Upper lobe of left lung (tissue), 6 donors: ENCODE data around the gene SLC9A5. TPM values are rescaled to one million over a fixed set of nuclear protein-coding genes. Genes with fewer than 3 reads are reported as not detected.

Experiments used
- ATAC-seq, 2 donors: fragments of 200-7000 bp; cut with Tn5 transposase; one replicate each; pipeline ENCODE4 v1.9.1; 2022; ENCODE audit warnings: mild to moderate bottlenecking in 2 of 2, moderate library complexity in 2 of 2; ENCODE audit not compliant: low FRiP score in 2 of 2
- DNase-seq, 2 donors: peaks; one replicate each; pipeline ENCODE4 v3.0.0-alpha.2; 2019 to 2020
- H3K27ac ChIP-seq, 4 donors: fragments of 200-600 bp; sonication (generic); one replicate each; pipeline ENCODE4 v1.5.1; 2016 to 2019
- H3K27me3 ChIP-seq, 4 donors: fragments of 200-600 bp; sonication (generic); one replicate each; pipeline ENCODE4 v1.5.1; 2017 to 2019
- H3K36me3 ChIP-seq, 4 donors: fragments of 200-600 bp; sonication (generic); one replicate each; pipeline ENCODE4 v1.5.1; 2016 to 2019
- H3K4me1 ChIP-seq, 4 donors: fragments of 200-600 bp; sonication (generic); one replicate each; pipeline ENCODE4 v1.5.1; 2018 to 2019
- H3K4me3 ChIP-seq, 4 donors: fragments of 200-600 bp; sonication (generic); one replicate each; pipeline ENCODE4 v1.5.1; 2017 to 2019; ENCODE audit warnings: mild to moderate bottlenecking in 2 of 4, moderate library complexity in 1 of 4
- H3K9me3 ChIP-seq, 4 donors: fragments of 200-600 bp; sonication (generic); one replicate each; pipeline ENCODE4 v1.5.1; 2018 to 2019
- EP300 ChIP-seq, 4 donors: sonication (generic); formaldehyde crosslinking; IDR thresholded peaks; one replicate each; pipeline ENCODE4 v1.5.1; 2017; ENCODE audit warnings: antibody characterized with exemption in 4 of 4, control low read depth in 2 of 4
- POLR2A ChIP-seq, 4 donors: fragments of 450-650 bp; IDR thresholded peaks; one replicate each; pipeline ENCODE4 v1.5.1; 2016 to 2017; ENCODE audit warnings: antibody characterized with exemption in 4 of 4, mild to moderate bottlenecking in 2 of 4
- POLR2AphosphoS5 ChIP-seq, 2 donors: sonication (generic); formaldehyde crosslinking; IDR thresholded peaks; one replicate each; pipeline ENCODE4 v1.5.1; 2017; ENCODE audit warnings: antibody characterized with exemption in 2 of 2
- WGBS, 2 donors: methylation state at CpG; one replicate each; pipeline ENCODE4 v1.1.5; 2017 to 2018; 5-methylcytosine and 5-hydroxymethylcytosine counted together
- total RNA-seq, 6 donors: library from RNA; depleted of rRNA in 4 of 6; stranded (reverse); fragments of >200 nt in 4 of 6; gene quantifications; one replicate each; pipeline versions ENCODE4 v1.1.0 to v1.2.1, GENCODE V29; 2016 to 2021
- TF ChIP-seq, protein P1 (sequence below), 6 experiments: fragments of 450-650 bp in 4 of 6; fragments of 200-600 bp in 2 of 6; sonication (generic) in 2 of 6; IDR thresholded peaks; one replicate each; pipeline ENCODE4 v1.5.1; 2016 to 2019; ENCODE audit warnings: antibody characterized with exemption in 6 of 6
- donor health status: DM: no; HTN: no; CAD: no; lungs with moderate emphysema.
- donor health status: DM: no; HTN: yes; CAD: no; lungs with severe emphysema.

The SLC9A5 gene
- total RNA-seq, 6 donors from 2014 or later: 0.76 to 28.3 (median 4.1) TPM

GRCh38 chr16:67247192-67248072 lies 1.3 kb upstream of the SLC9A5 start, which contains the start of gene FHOD1:
TSS of gene FHOD1 (minus strand) at chr16:67247481. CDS start at chr16:67247410, 71 bp downstream.
- H3K27me3 ChIP-seq: peaks cover 0 to 6% (median 3%) of the 10 kb centered on the region in 4 donors
- ATAC-seq: peak; percentile 92 to 94
- peak; percentile 81 to 92 for TF ChIP-seq POLR2AphosphoS5 (IDR thresholded peaks at IDR 0.05)
- TF ChIP-seq EP300 (IDR thresholded peaks at IDR 0.05): no peak
- peak in 2 of 4 donors; percentile 81 to 92 for TF ChIP-seq POLR2A (IDR thresholded peaks at IDR 0.05)
- TF ChIP-seq, protein P1, sequence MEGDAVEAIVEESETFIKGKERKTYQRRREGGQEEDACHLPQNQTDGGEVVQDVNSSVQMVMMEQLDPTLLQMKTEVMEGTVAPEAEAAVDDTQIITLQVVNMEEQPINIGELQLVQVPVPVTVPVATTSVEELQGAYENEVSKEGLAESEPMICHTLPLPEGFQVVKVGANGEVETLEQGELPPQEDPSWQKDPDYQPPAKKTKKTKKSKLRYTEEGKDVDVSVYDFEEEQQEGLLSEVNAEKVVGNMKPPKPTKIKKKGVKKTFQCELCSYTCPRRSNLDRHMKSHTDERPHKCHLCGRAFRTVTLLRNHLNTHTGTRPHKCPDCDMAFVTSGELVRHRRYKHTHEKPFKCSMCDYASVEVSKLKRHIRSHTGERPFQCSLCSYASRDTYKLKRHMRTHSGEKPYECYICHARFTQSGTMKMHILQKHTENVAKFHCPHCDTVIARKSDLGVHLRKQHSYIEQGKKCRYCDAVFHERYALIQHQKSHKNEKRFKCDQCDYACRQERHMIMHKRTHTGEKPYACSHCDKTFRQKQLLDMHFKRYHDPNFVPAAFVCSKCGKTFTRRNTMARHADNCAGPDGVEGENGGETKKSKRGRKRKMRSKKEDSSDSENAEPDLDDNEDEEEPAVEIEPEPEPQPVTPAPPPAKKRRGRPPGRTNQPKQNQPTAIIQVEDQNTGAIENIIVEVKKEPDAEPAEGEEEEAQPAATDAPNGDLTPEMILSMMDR (IDR thresholded peaks at IDR 0.05): peak in 2 of 6 experiments; percentile 13 to 33

DNA sequence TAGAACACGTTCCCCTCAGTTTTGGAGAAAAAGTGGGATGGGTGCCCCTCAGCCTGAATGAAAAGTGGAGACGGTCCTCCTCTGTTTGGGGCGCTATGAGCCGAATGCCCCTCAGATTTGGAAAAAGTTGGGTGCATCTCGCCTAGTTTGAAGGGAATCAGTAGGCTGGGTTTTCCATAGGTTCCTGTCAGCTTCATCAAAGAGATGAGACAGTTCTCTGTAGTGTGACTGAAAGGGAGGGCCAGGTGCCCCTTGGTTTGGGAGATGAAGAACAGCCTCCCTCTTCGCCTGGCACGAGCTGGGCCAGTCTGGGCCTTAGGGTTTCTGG lies 742 bp upstream of the SLC9A5 start:
- TF ChIP-seq POLR2AphosphoS5 (IDR thresholded peaks at IDR 0.05): no peak
- no peak for TF ChIP-seq EP300 (IDR thresholded peaks at IDR 0.05)
- TF ChIP-seq, protein P1 (IDR thresholded peaks at IDR 0.05): no peak
- no peak for TF ChIP-seq POLR2A (IDR thresholded peaks at IDR 0.05)
- Histone ChIP-seq H3K9me3 (no peaks in the 10 kb centered on the region), H3K27ac (peak overlapping the region in 3 of 4 donors; percentile 38 to 96 (median 95)), H3K4me3 (peak overlapping the region; percentile 49 to 95 (median 60)), H3K27me3 (peaks cover 0 to 6% (median 3%) of the 10 kb centered on the region in 4 donors), H3K36me3 (no peaks in the 10 kb centered on the region), H3K4me1 (peaks cover 45 to 52% (median 48%) of the 10 kb centered on the region in 4 donors)
- ATAC-seq (no peak), DNase-seq (no peak)
- 8 to 13% methylated on average over 5 to 7 of the region's 7 CpGs for WGBS, 2 donors

More at GRCh38 chr16:67247192-67248072, 1.3 kb upstream of the SLC9A5 start, which contains the start of gene FHOD1:
- Histone ChIP-seq H3K36me3 (no peaks in the 10 kb centered on the region), H3K4me1 (peaks cover 51 to 58% (median 54%) of the 10 kb centered on the region in 4 donors), H3K4me3 (peak within 1 kb of the TSS; percentile 60 to 99 (median 94)), H3K27ac (peak within 1 kb of the TSS; percentile 93 to 96 (median 95)), H3K9me3 (no peaks in the 10 kb centered on the region)
- peak; percentile 99 to 100 for DNase-seq
- WGBS, 2 donors: 0% methylated on average over 3 to 33 of the region's 60 CpGs

GRCh38 chr16:67249178-67250044 lies 632 bp downstream of the SLC9A5 start:
- H3K4me3 ChIP-seq: peak overlapping the region in 3 of 4 donors; percentile 60 to 95 (median 60)
- peaks cover 0 to 6% (median 3%) of the 10 kb centered on the region in 4 donors for H3K27me3 ChIP-seq
- no peaks in the 10 kb centered on the region for H3K36me3 ChIP-seq
- H3K27ac ChIP-seq: peak overlapping the region in 1 of 4 donors; percentile 96
- 37 to 52% methylated on average over 12 to 16 of the region's 22 CpGs for WGBS, 2 donors
- ATAC-seq (no peak), DNase-seq (peak in 1 of 2 donors; percentile 84)
- H3K4me1 ChIP-seq: peaks cover 31 to 39% (median 34%) of the 10 kb centered on the region in 4 donors
- TF ChIP-seq, protein P1 (IDR thresholded peaks at IDR 0.05): peak in 1 of 6 experiments; percentile 3
- TF ChIP-seq POLR2A (IDR thresholded peaks at IDR 0.05): no peak
- TF ChIP-seq POLR2AphosphoS5 (IDR thresholded peaks at IDR 0.05): no peak
- H3K9me3 ChIP-seq: no peaks in the 10 kb centered on the region

DNA sequence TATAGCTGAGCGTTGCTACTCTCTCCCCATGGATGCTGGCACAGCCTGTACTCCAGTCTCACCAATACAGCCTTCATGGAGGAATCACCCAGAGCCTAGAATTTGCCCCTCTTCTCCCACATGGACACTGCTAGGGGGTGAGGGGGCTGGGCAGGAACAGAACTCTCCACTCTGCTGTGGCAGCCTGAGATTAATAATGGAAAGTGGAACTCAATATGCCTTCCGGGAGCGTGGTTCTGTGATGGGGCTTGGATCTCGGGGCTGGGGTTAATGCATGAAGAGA lies 1.2 kb downstream of the SLC9A5 start:
- no peak overlapping the region for H3K4me3 ChIP-seq
- H3K4me1 ChIP-seq: peaks cover 25 to 33% (median 29%) of the 10 kb centered on the region in 4 donors
- no peak overlapping the region for H3K27ac ChIP-seq
- ATAC-seq (no peak), DNase-seq (no peak)
- H3K9me3 ChIP-seq: no peaks in the 10 kb centered on the region
- no peaks in the 10 kb centered on the region for H3K36me3 ChIP-seq
- no peak for TF ChIP-seq EP300 (IDR thresholded peaks at IDR 0.05)
- TF ChIP-seq, protein P1 (IDR thresholded peaks at IDR 0.05): no peak
- no peak for TF ChIP-seq POLR2AphosphoS5 (IDR thresholded peaks at IDR 0.05)
- TF ChIP-seq POLR2A (IDR thresholded peaks at IDR 0.05): no peak
- H3K27me3 ChIP-seq: peaks cover 0 to 6% (median 3%) of the 10 kb centered on the region in 4 donors
- 80 to 83% methylated on average over 4 of the region's 4 CpGs for WGBS, 2 donors
